Neural cell (in vitro differentiated cells): ENCODE measurements around the gene TMC1.

ENCODE experiments used
- EP300 ChIP-seq: fragments of 450-650 bp; conservative IDR thresholded peaks from 2 replicates; pipeline ENCODE4 v1.6.1; 2014; ENCODE audit warnings: antibody characterized with exemption, mild to moderate bottlenecking, moderate library complexity; ENCODE audit not compliant: poor library complexity, severe bottlenecking
- EZH2 ChIP-seq: fragments of 200-600, 300-800 bp; shearing (Covaris generic), sonication (generic); IDR thresholded peaks from 2 replicates; pipeline ENCODE4 v1.6.1; 2014; ENCODE audit warnings: antibody characterized with exemption, low read length, borderline replicate concordance, mild to moderate bottlenecking; ENCODE audit not compliant: insufficient read depth, poor library complexity, severe bottlenecking
- POLR2AphosphoS5 ChIP-seq: IDR thresholded peaks from 2 replicates; pipeline ENCODE4 v1.6.1; 2012
- RAD21 ChIP-seq: fragments of 450-650 bp; conservative IDR thresholded peaks from 2 replicates; pipeline ENCODE4 v1.6.1; 2014; ENCODE audit warnings: antibody characterized with exemption, mild to moderate bottlenecking, moderate library complexity
- SMC3 ChIP-seq: fragments of 450-650 bp; conservative IDR thresholded peaks from 2 replicates; pipeline ENCODE4 v1.6.1; 2014; ENCODE audit warnings: antibody characterized with exemption, mild to moderate bottlenecking, moderate library complexity; ENCODE audit not compliant: poor library complexity
- TAF1 ChIP-seq: IDR thresholded peaks from 2 replicates; pipeline ENCODE4 v1.6.1; 2012; ENCODE audit warnings: low read depth
- TF ChIP-seq, protein P1 (sequence below): fragments of 450-650 bp; IDR thresholded peaks from 2 replicates; pipeline ENCODE4 v1.5.1; 2014; ENCODE audit warnings: antibody characterized with exemption, mild to moderate bottlenecking, moderate library complexity; ENCODE audit not compliant: poor library complexity, severe bottlenecking

DNA sequence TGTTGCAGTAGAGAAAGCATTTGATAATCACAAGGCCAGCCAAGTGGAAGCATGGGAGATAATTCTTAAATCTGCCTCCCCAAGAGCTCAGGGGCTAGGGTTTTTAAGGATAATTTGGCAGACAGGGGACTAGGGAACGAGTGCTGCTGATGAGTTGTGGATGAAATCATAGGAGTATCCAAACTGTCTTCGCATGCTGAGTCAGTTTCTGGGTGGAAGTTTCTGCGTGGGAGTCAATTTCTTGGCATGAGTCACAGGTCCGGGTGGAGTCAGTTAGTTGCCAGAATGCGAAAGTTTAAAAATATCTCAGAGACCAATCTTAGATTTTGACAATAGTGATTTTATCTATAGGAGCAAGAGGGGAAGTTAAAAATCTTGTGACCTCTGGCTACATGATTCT is 112.6 kb downstream of the TMC1 start:
- TF ChIP-seq, protein P1, sequence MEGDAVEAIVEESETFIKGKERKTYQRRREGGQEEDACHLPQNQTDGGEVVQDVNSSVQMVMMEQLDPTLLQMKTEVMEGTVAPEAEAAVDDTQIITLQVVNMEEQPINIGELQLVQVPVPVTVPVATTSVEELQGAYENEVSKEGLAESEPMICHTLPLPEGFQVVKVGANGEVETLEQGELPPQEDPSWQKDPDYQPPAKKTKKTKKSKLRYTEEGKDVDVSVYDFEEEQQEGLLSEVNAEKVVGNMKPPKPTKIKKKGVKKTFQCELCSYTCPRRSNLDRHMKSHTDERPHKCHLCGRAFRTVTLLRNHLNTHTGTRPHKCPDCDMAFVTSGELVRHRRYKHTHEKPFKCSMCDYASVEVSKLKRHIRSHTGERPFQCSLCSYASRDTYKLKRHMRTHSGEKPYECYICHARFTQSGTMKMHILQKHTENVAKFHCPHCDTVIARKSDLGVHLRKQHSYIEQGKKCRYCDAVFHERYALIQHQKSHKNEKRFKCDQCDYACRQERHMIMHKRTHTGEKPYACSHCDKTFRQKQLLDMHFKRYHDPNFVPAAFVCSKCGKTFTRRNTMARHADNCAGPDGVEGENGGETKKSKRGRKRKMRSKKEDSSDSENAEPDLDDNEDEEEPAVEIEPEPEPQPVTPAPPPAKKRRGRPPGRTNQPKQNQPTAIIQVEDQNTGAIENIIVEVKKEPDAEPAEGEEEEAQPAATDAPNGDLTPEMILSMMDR, result no peak
- TF ChIP-seq EZH2 (no peak), POLR2AphosphoS5 (no peak), SMC3 (no peak), RAD21 (no peak), EP300 (no peak), TAF1 (no peak)
